ENCODE results near the gene ARHGAP23. TPM values are rescaled to one million over a fixed set of nuclear protein-coding genes. Genes with fewer than 3 reads are reported as not detected.
"Not testable (repeated sequence)": the region's sequence is repeated elsewhere in the genome, so short reads cannot be mapped to it uniquely, and the experiment has no call there.

ARHGAP23 gene
- total RNA-seq, 1 donor from 2014 or later: 28.4 TPM

DNA sequence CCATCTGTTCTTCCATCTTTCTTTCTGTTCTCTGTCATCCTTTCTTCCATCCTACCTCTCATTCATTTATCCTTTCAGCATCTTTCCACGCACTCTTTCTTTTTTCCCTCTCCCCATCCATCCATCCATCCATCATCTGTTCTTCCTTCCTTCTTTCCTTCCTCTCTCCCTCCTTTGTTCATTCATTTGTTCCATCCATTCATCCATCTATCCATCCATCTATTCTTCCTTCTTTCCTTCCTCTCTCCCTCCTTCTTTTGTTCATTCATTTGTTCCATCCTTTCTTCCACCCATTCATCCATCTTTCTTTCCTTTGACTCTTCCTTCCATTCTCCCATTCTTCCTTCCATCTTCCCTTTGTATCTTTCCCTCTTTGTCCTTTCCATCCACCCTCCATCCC lies 39.2 kb downstream of the ARHGAP23 start:
- no peak overlapping the region for H3K4me3 ChIP-seq (ENCODE audit: low read depth, low read length)
- TF ChIP-seq, protein P1, sequence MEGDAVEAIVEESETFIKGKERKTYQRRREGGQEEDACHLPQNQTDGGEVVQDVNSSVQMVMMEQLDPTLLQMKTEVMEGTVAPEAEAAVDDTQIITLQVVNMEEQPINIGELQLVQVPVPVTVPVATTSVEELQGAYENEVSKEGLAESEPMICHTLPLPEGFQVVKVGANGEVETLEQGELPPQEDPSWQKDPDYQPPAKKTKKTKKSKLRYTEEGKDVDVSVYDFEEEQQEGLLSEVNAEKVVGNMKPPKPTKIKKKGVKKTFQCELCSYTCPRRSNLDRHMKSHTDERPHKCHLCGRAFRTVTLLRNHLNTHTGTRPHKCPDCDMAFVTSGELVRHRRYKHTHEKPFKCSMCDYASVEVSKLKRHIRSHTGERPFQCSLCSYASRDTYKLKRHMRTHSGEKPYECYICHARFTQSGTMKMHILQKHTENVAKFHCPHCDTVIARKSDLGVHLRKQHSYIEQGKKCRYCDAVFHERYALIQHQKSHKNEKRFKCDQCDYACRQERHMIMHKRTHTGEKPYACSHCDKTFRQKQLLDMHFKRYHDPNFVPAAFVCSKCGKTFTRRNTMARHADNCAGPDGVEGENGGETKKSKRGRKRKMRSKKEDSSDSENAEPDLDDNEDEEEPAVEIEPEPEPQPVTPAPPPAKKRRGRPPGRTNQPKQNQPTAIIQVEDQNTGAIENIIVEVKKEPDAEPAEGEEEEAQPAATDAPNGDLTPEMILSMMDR (conservative IDR thresholded peaks at IDR 0.05; ENCODE audit: low read depth, low read length): no peak
- DNase-seq (ENCODE audit: low read depth): no peak

DNA sequence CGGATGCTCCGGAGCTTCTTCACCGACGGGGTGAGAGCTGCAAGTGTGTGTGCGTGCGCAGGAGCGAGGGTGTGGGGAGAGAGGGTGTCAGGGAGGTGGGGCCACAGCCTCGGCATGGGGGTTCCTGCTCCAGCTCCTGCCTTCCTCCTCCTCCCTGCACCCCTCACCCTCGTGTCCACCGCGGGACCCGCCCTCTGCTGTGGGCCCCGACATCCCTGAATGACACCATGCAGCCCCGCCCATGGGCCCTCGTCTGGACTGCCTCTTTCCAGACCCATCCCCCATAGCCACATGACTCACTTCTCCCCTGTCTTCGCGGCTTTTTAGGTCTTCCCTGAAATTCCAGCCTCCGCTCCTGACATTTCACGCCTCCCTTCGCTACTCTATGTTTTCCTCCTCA lies 41.6 kb downstream of the ARHGAP23 start:
- TF ChIP-seq, protein P1 (conservative IDR thresholded peaks at IDR 0.05; ENCODE audit: low read depth, low read length): no peak
- no peak overlapping the region for H3K4me3 ChIP-seq (ENCODE audit: low read depth, low read length)
- DNase-seq (ENCODE audit: low read depth): no peak

DNA sequence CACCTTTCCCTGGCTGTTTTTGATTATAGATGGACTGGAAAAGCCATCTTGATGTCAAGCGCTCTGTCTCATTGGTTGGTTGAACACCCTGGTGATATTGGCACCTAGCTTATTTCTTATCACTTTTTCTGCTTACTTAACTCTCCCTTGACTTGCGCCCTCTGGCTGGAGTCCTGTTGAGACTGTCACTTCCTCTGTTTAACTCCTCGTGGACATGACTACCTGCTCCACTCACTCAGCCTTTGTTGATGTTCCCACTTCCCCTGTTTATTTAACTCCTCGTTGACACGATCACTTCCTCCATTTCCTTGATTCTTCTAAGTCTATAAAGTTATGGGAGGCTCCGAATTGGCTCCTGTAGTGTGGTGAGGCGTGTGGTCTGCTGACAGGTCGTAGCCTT lies 43.0 kb downstream of the ARHGAP23 start:
- DNase-seq (ENCODE audit: low read depth); H3K4me3 ChIP-seq (ENCODE audit: low read depth, low read length): not testable (repeated sequence)

DNA sequence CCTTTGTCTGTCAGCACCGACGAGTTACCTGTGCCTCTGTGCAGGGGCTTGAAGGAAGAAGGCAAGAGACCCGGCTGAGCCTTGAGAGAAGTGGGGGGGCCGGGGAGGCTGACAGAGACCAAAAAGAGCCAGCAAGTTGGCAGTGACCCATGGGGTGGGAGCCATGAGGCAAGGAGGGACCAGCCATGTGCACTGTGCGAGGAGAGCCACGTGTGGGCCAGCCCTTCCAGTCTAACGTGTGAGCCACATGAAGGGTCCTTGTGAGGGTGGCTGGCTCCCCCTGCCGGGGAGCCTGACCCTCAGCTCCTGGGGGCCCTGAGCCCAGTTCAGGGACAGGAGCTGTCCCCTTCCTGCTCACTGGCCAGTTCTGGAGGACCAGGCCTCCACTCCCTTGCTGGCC lies 46.4 kb downstream of the ARHGAP23 start:
- DNase-seq (ENCODE audit: low read depth); H3K4me3 ChIP-seq (ENCODE audit: low read depth, low read length): not testable (repeated sequence)
- TF ChIP-seq, protein P1 (conservative IDR thresholded peaks at IDR 0.05; ENCODE audit: low read depth, low read length): peak; percentile 40

DNA sequence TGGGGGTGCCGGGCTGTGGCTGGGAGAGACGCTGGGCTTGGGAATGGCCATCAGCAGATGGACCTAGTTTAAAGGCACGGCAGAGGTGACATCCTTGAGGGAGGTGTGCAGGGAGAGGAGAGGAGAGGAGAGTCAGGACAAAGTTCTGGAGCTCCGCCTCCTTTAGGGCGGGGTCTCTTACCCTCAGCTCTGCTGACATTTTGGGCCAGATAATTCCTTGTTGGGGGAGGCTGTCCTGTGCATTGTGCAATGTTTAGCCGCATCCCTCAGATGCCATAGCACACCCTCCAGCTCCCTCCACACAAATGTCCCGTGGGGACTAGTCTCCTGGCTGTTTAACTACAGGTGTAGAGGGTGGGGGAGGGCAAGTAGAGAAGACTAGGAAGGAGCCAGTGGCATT lies 48.3 kb downstream of the ARHGAP23 start:
- H3K4me3 ChIP-seq (ENCODE audit: low read depth, low read length): no peak overlapping the region
- TF ChIP-seq, protein P1 (conservative IDR thresholded peaks at IDR 0.05; ENCODE audit: low read depth, low read length): no peak
- no peak for DNase-seq (ENCODE audit: low read depth)

DNA sequence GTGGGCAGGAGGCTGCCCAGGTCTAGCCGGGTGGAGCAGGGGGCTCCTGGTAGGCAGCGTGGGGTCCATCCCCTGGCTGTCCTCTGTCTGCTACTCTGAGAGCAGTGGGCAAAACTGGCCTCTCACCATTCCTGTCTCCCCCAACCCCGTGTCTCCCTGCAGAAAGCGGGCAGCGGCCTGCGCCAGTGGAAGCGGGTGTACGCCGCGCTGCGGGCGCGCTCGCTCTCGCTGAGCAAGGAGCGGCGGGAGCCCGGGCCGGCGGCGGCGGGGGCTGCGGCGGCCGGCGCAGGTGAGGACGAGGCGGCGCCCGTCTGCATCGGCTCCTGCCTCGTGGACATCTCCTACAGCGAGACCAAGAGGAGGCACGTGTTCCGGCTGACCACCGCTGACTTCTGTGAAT lies 49.2 kb downstream of the ARHGAP23 start:
- not testable (repeated sequence) for DNase-seq (ENCODE audit: low read depth); H3K4me3 ChIP-seq (ENCODE audit: low read depth, low read length)

DNA sequence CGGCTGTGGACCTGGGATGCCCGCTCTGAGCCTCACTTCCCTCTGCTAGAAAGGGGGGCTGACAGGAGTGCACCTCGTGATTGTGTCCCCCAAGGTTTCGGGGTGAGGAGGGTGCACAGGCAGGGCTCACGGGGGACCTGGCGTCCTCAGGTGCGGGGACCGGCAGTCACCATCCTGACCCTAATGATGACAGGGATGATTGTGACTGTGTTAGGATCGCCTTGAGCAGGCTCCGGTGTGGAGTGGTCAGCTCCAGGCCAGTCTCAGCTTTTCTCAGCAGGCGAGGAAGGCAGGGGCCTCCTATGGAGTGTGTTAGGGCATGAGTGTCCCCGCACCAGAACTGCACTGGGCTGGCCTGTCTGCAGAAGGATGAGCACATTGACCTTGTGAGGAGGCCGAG lies 49.7 kb downstream of the ARHGAP23 start:
- not testable (repeated sequence) for DNase-seq (ENCODE audit: low read depth); H3K4me3 ChIP-seq (ENCODE audit: low read depth, low read length)

DNA sequence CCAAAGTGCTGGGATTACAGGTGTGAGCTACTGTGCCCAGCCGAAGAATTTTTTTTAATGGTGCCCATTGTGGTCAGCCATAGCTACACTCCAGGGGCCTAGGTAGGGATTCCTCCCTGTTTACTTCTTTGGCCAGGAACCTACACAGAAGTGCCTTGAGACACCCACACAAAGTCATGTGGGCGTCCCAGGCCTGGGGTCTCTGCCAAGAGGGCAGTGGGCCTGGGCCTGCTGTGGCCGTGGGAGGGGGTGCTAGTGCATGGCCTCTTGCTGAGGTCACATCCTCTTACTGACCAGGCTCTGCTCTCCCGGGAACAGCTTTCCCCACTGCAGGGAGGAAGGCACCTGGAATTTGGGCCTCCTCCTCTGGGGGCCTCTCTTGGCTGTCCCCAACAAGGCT lies 50.4 kb downstream of the ARHGAP23 start:
- DNase-seq (ENCODE audit: low read depth); H3K4me3 ChIP-seq (ENCODE audit: low read depth, low read length): not testable (repeated sequence)

DNA sequence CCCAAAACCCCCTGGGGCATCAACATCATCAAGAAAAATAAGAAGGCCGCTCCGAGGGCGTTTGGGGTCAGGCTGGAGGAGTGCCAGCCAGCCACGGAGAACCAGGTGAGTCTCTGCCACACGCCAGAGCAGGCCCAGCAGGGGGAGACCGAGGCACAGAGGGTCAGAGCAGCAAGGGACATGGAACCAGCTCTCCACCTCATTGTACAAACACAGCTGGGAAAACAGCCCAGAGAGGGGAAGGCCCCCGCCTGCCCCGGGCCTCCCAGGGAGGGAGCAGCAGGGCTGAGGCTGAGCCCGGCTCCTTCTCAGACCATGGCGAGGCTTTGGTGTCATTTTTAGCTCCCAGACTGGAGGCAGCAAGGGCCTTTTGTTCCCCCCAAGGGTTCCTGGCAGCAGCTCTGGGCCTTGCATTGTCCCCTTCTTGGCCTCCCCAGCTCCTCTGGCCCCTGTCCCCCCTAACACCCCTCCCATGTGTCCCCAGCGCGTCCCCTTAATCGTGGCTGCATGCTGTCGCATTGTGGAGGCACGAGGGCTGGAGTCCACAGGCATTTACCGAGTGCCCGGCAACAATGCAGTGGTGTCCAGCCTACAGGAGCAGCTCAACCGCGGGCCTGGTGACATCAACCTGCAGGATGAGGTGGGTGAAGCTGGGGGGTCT lies 53.9 kb downstream of the ARHGAP23 start:
- not testable (repeated sequence) for H3K4me3 ChIP-seq (ENCODE audit: low read depth, low read length); DNase-seq (ENCODE audit: low read depth)

DNA sequence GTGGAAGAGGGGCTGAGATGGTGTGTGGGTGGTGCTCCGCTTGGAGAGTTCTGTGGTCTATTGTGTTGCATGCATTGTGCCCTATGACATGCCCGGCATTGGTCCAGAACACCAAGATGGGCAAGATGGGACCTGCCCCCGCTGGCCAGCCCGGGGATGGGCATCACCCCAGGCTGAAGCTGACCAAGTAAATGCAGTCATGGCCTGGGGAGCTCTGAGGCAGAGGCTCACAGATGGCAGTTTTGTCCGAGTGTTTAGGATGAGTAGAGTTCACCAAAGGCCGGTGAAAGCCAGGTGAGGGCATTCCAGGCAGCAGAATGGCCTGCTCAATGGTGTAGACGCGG lies 54.4 kb downstream of the ARHGAP23 start:
- H3K4me3 ChIP-seq (ENCODE audit: low read depth, low read length); DNase-seq (ENCODE audit: low read depth): not testable (repeated sequence)
